GM21717 (cell line): ENCODE results near the gene MASP1.

Source experiments
- ATAC-seq: cut with Tn5 transposase; IDR thresholded peaks from one replicate; pipeline ENCODE4 v1.9.1; 2021; ENCODE audit warnings: mild to moderate bottlenecking, moderate library complexity; ENCODE audit not compliant: unreplicated experiment

The MASP1 gene

GRCh38 chr3:187191271-187191670, 100.3 kb downstream of the MASP1 start:
- no peak for ATAC-seq

DNA sequence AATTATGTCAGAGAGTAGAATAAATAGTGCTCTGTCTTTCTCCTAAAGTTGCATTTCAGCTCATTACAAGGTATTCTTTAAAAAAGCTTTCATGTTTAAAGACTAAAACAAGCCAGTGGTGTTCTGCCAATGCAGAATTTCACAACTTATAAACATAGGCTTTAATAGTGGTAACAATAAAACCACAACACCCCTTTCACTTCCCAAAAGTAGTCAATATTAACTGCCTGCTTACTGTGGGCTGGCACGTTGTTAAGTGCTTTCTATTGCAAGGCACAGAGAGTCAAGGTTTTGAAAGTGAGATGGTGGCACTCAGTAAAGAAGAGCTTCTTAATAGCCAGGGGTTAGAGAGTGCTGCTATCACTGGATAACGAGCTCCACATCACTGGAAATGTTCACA, 102.6 kb downstream of the MASP1 start:
- no peak for ATAC-seq

DNA sequence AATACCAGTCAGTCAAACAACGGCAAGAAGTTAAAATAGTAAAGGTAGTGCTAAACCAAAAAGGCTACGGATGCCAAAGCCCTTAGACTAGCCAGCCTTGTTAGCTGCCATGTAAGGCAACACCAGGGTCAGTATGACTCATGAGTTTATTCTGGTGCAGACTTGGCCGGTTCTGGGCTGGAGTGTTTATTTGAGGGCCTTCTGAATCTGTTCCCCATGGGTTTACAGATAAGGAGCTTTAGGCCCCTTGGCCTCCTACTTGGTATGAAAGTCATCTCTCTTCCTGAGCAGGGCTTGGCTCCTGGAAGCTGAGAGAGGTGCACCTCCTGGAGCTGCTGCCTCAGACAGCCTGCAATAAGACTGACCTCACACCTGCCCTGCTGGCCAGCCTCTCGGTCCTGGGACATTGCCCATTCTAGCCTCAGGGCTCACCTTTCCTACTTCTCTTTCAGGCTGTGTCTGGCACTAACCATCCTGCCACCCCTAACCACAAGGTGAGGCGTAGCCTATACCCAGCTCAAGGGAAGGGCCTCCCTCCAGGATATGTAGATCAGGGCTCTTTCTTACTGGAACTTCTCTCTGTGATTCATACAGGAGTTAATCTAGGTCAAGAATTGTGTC, 104.6 kb downstream of the MASP1 start:
- no peak for ATAC-seq

GRCh38 chr3:187186375-187186774, 105.2 kb downstream of the MASP1 start:
- no peak for ATAC-seq

DNA sequence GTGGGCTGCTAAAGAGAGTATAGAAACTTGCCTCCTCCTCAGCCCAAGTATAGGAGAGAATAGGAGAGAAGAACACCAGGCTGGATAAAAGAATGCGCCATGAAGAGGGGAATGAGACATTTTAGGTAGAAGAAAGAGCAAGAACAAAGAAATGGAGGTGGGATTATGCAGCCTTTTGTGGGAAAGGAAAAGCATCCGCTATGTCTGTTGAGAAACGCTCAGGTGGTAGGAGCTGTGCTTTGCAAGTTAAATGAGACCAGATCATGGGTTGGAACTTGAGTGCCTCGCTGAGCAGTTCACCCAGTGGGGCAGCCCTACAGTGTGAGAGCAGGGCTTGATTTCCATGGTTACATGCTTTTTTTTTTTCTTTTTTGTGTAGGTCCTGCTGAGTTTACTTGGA, 105.8 kb downstream of the MASP1 start:
- ATAC-seq = no peak
